GM12891 (cell line): Measurements from ENCODE around the gene PRF1.

ENCODE experiments used
- PAX5 ChIP-seq: IDR thresholded peaks from 2 replicates; pipeline ENCODE4 v1.6.1; 2011; ENCODE audit warnings: low read length, moderate library complexity, mild to moderate bottlenecking; ENCODE audit not compliant: insufficient read depth, severe bottlenecking
- POLR2A ChIP-seq: IDR thresholded peaks from 2 replicates; pipeline ENCODE4 v1.6.1; 2011; ENCODE audit warnings: low read depth, low read length, control low read depth
- POLR2AphosphoS5 ChIP-seq: IDR thresholded peaks from 2 replicates; pipeline ENCODE4 v1.6.1; 2011; ENCODE audit warnings: low read depth, low read length, control low read depth
- POU2F2 ChIP-seq: IDR thresholded peaks from 2 replicates; pipeline ENCODE4 v1.6.1; 2011; ENCODE audit warnings: low read depth, mild to moderate bottlenecking, control low read depth, low read length, moderate library complexity
- SPI1 ChIP-seq: IDR thresholded peaks from 2 replicates; pipeline ENCODE4 v1.6.1; 2011; ENCODE audit warnings: low read depth, low read length, control low read depth
- TAF1 ChIP-seq: IDR thresholded peaks from 2 replicates; pipeline ENCODE4 v1.6.1; 2011; ENCODE audit warnings: low read depth, low read length, control low read depth

- no peak for TF ChIP-seq POLR2A
- TF ChIP-seq POLR2AphosphoS5 = no peak
- TF ChIP-seq TAF1 = no peak
- no peak for TF ChIP-seq POU2F2
- TF ChIP-seq PAX5 = no peak
- TF ChIP-seq SPI1 = no peak
Observed at GRCh38 chr10:70600512-70601395, 1.8 kb downstream of the PRF1 start.
